NCI-H446 treated with DMSO at 0.1 percent for 48 hours (cell line): ENCODE measurements around the gene GAREM2.
A peak's percentile ranks its signal among the peaks of the same experiment; 100 is the strongest.

Experiments
- DNase-seq: peaks from one replicate; lab custom pipeline; 2025; lab: John Stamatoyannopoulos, UW

The GAREM2 gene

GRCh38 chr2:26237868-26238267 is 65.0 kb downstream of the GAREM2 start:
- no peak for DNase-seq

- peak; percentile 39 for DNase-seq
Measured at GRCh38 chr2:26238311-26238958, 65.5 kb downstream of the GAREM2 start.
